Measurements from ENCODE around the gene HEPHL1.
"Not testable (repeated sequence)": the region's sequence is repeated elsewhere in the genome, so short reads cannot be mapped to it uniquely, and the experiment has no call there.

HEPHL1 gene

DNA sequence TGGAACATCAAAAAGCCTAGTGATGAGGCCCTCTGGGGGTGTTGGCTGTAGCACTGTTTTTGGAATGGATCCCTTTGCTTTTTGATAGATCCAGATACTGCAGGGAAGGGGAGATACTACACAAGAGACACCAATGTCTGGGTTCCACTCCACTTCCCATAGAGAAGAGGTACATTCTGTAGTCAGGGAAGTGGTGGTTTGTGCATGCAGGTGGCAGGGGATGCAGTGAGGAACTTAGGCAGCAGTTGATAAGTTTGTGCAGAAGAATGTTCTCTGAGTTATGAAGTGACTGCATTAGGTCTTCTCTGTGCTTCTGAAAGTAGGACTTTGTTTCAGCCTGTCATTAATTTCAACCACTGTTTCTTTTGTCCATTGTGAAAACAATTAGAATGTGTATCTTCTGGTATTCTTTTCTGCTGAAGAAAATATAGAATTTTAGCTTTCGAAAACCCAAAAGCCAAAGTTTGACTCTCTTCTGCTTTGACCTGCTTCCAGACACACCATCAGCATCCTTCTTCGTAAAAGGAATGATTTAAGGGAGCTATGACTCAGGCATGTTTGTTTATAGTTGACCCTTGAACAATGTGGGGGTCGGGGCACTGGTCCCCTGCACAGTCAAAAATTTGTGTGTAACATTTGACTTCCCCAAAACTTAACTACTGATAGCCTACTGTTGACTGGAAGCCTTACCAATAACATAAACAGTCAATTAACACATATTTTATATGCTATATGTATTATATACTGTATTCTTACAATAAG, 133.1 kb downstream of the HEPHL1 start:
- Mint-ChIP-seq H3K27ac (no peak overlapping the region), H3K36me3 (peaks cover 22% of the 10 kb centered on the region), H3K4me1 (peaks cover 53% of the 10 kb centered on the region), H3K27me3 (no peaks in the 10 kb centered on the region), H3K9me3 (no peaks in the 10 kb centered on the region), H3K4me3 (no peak overlapping the region)
- ATAC-seq: no peak

DNA sequence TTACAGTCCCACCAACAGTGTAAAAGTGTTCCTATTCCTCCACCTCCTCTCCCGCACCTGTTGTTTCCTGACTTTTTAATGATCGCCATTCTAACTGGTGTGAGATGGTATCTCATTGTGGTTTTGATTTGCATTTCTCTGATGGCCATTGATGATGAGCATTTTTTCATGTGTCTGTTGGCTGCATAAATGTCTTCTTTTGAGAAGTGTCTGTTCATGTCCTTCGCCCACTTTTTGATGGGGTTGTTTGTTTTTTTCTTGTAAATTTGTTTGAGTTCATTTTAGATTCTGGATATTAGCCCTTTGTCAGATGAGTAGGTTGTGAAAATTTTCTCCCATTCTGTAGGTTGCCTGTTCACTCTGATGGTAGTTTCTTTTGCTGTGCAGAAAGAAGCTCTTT, 136.2 kb downstream of the HEPHL1 start:
- H3K9me3 Mint-ChIP-seq, H3K27me3 Mint-ChIP-seq, H3K27ac Mint-ChIP-seq, H3K4me3 Mint-ChIP-seq, ATAC-seq: not testable (repeated sequence)
- H3K4me1 Mint-ChIP-seq: peaks cover 41% of the 10 kb centered on the region
- peaks cover 49% of the 10 kb centered on the region for H3K36me3 Mint-ChIP-seq
